Osteoblast (primary cell): ENCODE data around the gene TAS2R30. TPM values are rescaled to one million over a fixed set of nuclear protein-coding genes. Genes with fewer than 3 reads are reported as not detected.

ENCODE experiments used
- DNase-seq: peaks from one replicate; pipeline ENCODE4 v3.0.0; 2011; ENCODE audit warnings: low spot score, mixed read lengths; ENCODE audit not compliant: insufficient read length; ENCODE audit errors: missing footprints
- H2AFZ ChIP-seq: 2 replicates; pipeline ENCODE4 v1.6.0; 2011; ENCODE audit warnings: mild to moderate bottlenecking, low read length
- H3K27ac ChIP-seq: 2 replicates; pipeline ENCODE4 v1.5.1; 2011; ENCODE audit warnings: mild to moderate bottlenecking, low read depth, low read length, moderate library complexity
- H3K27me3 ChIP-seq: 2 replicates; pipeline ENCODE4 v1.6.0; 2012; ENCODE audit warnings: mild to moderate bottlenecking, control low read depth, inconsistent platforms, low read length, moderate library complexity; ENCODE audit not compliant: insufficient read depth
- H3K36me3 ChIP-seq: 2 replicates; pipeline ENCODE4 v1.5.1; 2011; ENCODE audit warnings: mild to moderate bottlenecking, low read length, control low read depth, moderate library complexity; ENCODE audit not compliant: insufficient read depth
- H3K4me1 ChIP-seq: 2 replicates; pipeline ENCODE4 v1.5.1; 2011; ENCODE audit warnings: mild to moderate bottlenecking, low read length, control low read depth, moderate library complexity; ENCODE audit not compliant: insufficient read depth
- H3K4me2 ChIP-seq: 2 replicates; pipeline ENCODE4 v1.6.0; 2011; ENCODE audit warnings: mild to moderate bottlenecking, low read length; ENCODE audit not compliant: insufficient read depth
- H3K4me3 ChIP-seq: fragments of 200-600 bp; sonication (generic); 3 replicates; pipeline ENCODE4 v1.5.1; 2012; ENCODE audit warnings: mild to moderate bottlenecking, low read length, inconsistent platforms; ENCODE audit not compliant: insufficient read depth
- H3K79me2 ChIP-seq: 2 replicates; pipeline ENCODE4 v1.6.0; 2012; ENCODE audit warnings: mild to moderate bottlenecking, low read length, control low read depth, inconsistent platforms; ENCODE audit not compliant: insufficient read depth
- H3K9me3 ChIP-seq: 2 replicates; pipeline ENCODE4 v1.5.1; 2011; ENCODE audit warnings: low read depth, low read length, control low read depth
- H4K20me1 ChIP-seq: 2 replicates; pipeline ENCODE4 v1.6.0; 2012; ENCODE audit warnings: mild to moderate bottlenecking, low read length, control low read depth; ENCODE audit not compliant: insufficient read depth
- CTCF ChIP-seq: IDR thresholded peaks from 2 replicates; pipeline ENCODE4 v1.5.1; 2011; ENCODE audit warnings: mild to moderate bottlenecking, low read depth, low read length, moderate library complexity; ENCODE audit errors: extremely low read depth
- total RNA-seq: library from RNA; depleted of rRNA; stranded (reverse); fragments of >200 nt; gene quantifications from 2 replicates; pipeline ENCODE4 v1.2.3, GENCODE V29; 2012

TAS2R30 gene
- total RNA-seq, 1 donor: 8.3 TPM

GRCh38 chr12:11154400-11154925 is 20.0 kb upstream of the TAS2R30 start:
- Histone ChIP-seq H3K79me2 (peaks cover 62% of the 10 kb centered on the region), H3K27me3 (no peaks in the 10 kb centered on the region), H4K20me1 (peaks cover 18% of the 10 kb centered on the region), H3K36me3 (no peaks in the 10 kb centered on the region), H3K4me2 (no peak overlapping the region), H3K4me3 (no peak overlapping the region), H3K9me3 (no peaks in the 10 kb centered on the region), H3K27ac (no peak overlapping the region), H2AFZ (no peak overlapping the region), H3K4me1 (no peaks in the 10 kb centered on the region)
- TF ChIP-seq CTCF: no peak
- DNase-seq: no peak

GRCh38 chr12:11152725-11153124 is 18.3 kb upstream of the TAS2R30 start:
- no peaks in the 10 kb centered on the region for H3K9me3 ChIP-seq
- peaks cover 49% of the 10 kb centered on the region for H3K79me2 ChIP-seq
- no peak for DNase-seq
- no peaks in the 10 kb centered on the region for H3K4me1 ChIP-seq
- H3K27me3 ChIP-seq: no peaks in the 10 kb centered on the region
- TF ChIP-seq CTCF: no peak
- H3K36me3 ChIP-seq: no peaks in the 10 kb centered on the region
- no peak overlapping the region for H3K4me3 ChIP-seq
- no peak overlapping the region for H2AFZ ChIP-seq
- H3K4me2 ChIP-seq: no peak overlapping the region
- H4K20me1 ChIP-seq: peaks cover 18% of the 10 kb centered on the region
- H3K27ac ChIP-seq: no peak overlapping the region

GRCh38 chr12:11150832-11151231 is 16.4 kb upstream of the TAS2R30 start:
- TF ChIP-seq CTCF: no peak

GRCh38 chr12:11147420-11147819 is 13.0 kb upstream of the TAS2R30 start:
- Histone ChIP-seq H3K4me3 (no peak overlapping the region), H3K79me2 (peaks cover 42% of the 10 kb centered on the region), H3K9me3 (no peaks in the 10 kb centered on the region), H3K36me3 (no peaks in the 10 kb centered on the region), H4K20me1 (peaks cover 7% of the 10 kb centered on the region), H3K27me3 (no peaks in the 10 kb centered on the region), H3K27ac (no peak overlapping the region), H3K4me2 (no peak overlapping the region), H2AFZ (no peak overlapping the region), H3K4me1 (no peaks in the 10 kb centered on the region)
- no peak for TF ChIP-seq CTCF
- no peak for DNase-seq

More at GRCh38 chr12:11150832-11151231, 16.4 kb upstream of the TAS2R30 start:
- Histone ChIP-seq H3K27ac (no peak overlapping the region), H3K4me1 (no peaks in the 10 kb centered on the region), H3K79me2 (peaks cover 41% of the 10 kb centered on the region), H3K4me2 (no peak overlapping the region), H3K36me3 (no peaks in the 10 kb centered on the region), H4K20me1 (peaks cover 13% of the 10 kb centered on the region), H3K27me3 (no peaks in the 10 kb centered on the region), H2AFZ (no peak overlapping the region), H3K9me3 (no peaks in the 10 kb centered on the region), H3K4me3 (no peak overlapping the region)
- DNase-seq: no peak
